Measurements from ENCODE around the gene RBBP5.
A peak's percentile ranks its signal among the peaks of the same experiment; 100 is the strongest.
"Not testable (repeated sequence)": the region's sequence is repeated elsewhere in the genome, so short reads cannot be mapped to it uniquely, and the experiment has no call there.

Gene RBBP5, protein sequence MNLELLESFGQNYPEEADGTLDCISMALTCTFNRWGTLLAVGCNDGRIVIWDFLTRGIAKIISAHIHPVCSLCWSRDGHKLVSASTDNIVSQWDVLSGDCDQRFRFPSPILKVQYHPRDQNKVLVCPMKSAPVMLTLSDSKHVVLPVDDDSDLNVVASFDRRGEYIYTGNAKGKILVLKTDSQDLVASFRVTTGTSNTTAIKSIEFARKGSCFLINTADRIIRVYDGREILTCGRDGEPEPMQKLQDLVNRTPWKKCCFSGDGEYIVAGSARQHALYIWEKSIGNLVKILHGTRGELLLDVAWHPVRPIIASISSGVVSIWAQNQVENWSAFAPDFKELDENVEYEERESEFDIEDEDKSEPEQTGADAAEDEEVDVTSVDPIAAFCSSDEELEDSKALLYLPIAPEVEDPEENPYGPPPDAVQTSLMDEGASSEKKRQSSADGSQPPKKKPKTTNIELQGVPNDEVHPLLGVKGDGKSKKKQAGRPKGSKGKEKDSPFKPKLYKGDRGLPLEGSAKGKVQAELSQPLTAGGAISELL

DNA sequence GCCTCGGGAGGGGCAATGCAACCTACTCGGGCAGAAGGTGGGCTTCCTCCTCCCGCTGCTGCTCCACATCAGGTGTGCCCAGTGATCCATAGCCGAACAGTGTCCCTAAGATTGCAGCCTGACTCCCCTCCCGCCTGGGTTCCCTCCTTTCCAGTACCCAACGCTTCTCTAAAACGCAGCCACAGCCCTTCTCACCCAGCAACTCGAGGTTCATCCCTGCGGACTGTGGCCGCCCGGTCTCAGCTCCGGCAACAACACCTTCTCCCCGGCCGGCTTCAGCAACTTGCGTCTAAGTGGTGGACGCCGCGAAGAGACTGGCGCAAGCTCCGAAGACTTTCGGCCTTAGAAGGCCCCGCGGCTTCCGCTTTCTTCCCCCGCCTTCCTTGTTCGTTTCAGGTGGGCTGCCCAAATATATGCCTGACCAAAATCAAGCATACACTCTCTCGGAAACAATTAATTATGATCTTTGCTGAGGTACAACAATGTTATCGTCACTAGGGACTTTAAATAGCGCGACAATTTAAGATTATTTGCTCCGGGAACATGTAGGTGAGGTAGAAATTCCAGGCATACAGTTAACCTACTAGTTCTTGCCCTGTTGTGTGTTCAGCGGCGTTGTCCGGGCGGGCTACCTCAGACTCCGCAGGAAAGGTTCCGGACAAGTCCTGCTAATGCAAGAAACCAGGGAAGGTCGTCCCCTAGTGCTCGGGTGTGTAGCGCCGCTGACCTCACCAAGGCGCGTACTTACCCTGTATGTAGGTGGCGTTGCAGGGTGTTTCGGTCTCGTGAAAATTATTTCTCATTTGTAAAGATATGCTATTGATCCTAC lies at the start of gene RBBP5:
TSS of gene RBBP5 (minus strand) at position 319 of the 829 bp plus-strand sequence. CDS start at position 214, 105 bp downstream.
- no peaks in the 10 kb centered on the region for H3K27me3 ChIP-seq (ENCODE audit: control insufficient read depth in 2 of 2, insufficient read depth in 2 of 2, low read length in 2 of 2)
- peaks cover 0 to 2% of the 10 kb centered on the region in 2 donors for H3K36me3 ChIP-seq (ENCODE audit: control insufficient read depth in 2 of 2, insufficient read depth in 2 of 2, low read length in 2 of 2)
- peak within 1 kb of the TSS; percentile 89 to 97 for H3K27ac ChIP-seq (ENCODE audit: low read depth in 2 of 2, low read length in 2 of 2)
- H3K4me1 ChIP-seq (ENCODE audit: control insufficient read depth in 2 of 2, insufficient read depth in 2 of 2, low read length in 2 of 2): peaks cover 12 to 14% of the 10 kb centered on the region in 2 donors
- peak within 1 kb of the TSS; percentile 84 to 100 for H3K4me3 ChIP-seq (ENCODE audit: low read length in 2 of 2)
- peak within 1 kb of the TSS; percentile 85 to 99 for H3K9ac ChIP-seq (ENCODE audit: low read depth in 1 of 2, low read length in 2 of 2)
- no peaks in the 10 kb centered on the region for H3K9me3 ChIP-seq (ENCODE audit: control insufficient read depth in 2 of 2, low read length in 2 of 2)

DNA sequence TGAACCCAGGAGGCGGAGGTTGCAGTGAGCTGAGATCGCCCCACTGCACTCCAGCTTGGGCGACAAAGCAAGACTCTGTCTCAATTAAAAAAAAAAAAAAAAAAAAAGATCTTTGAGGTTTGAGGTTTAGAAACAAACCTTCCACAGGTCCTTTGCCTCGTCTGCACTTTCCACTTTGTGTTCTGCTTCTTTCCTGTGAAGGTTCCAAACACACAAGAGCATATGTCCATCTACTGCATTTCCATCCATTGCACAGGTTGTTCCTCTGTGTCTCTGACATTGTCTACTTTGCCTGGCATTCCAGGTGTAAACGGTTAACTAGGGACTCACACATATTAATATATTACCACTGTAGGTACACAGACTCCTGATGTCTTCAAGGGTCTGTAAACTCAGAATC lies 49.6 kb upstream of the RBBP5 start:
- H3K36me3 ChIP-seq (ENCODE audit: control insufficient read depth in 2 of 2, insufficient read depth in 2 of 2, low read length in 2 of 2): peaks cover 4 to 15% of the 10 kb centered on the region in 2 donors

DNA sequence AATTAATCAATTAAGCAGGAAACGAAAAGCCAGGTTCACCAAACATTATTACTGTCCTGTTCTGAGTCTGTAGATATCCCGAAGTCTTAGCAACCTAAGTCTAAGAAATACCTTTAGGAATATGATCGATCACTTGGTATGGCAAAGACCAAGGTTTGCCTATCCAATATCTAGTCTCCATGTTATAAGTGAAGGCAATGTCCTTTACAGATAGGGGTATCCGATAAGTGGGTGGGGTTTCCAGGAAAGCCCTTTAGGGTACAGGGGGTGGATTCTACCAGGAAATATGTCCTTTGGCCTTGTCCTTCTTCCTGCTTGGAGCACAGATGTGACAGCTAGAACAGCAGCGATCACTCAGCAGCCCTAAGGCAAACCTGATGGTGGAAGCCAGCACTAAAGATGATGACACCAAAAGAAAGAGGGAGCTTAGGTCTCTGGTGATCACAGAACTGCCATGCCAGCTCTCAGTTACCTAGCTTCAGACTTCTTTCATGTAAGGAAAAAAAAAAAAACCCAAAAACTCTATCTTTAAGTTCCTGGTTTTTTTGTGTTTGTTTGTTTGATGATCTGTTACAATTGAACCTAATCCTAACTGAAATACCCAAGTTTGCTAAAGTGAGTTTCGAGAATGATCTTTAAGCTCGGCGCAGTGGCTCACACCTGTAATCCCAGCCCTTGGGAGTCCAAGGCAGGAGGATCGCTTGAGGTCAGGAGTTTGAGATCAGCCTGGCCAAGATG lies 48.9 kb upstream of the RBBP5 start:
- Histone ChIP-seq H3K27ac (ENCODE audit: low read depth in 2 of 2, low read length in 2 of 2) (no peak overlapping the region), H3K4me1 (ENCODE audit: control insufficient read depth in 2 of 2, insufficient read depth in 2 of 2, low read length in 2 of 2) (no peaks in the 10 kb centered on the region), H3K9ac (ENCODE audit: low read depth in 1 of 2, low read length in 2 of 2) (no peak overlapping the region), H3K4me3 (ENCODE audit: low read length in 2 of 2) (no peak overlapping the region), H3K9me3 (ENCODE audit: control insufficient read depth in 2 of 2, low read length in 2 of 2) (no peaks in the 10 kb centered on the region), H3K27me3 (ENCODE audit: control insufficient read depth in 2 of 2, insufficient read depth in 2 of 2, low read length in 2 of 2) (no peaks in the 10 kb centered on the region), H3K36me3 (ENCODE audit: control insufficient read depth in 2 of 2, insufficient read depth in 2 of 2, low read length in 2 of 2) (peaks cover 4 to 15% of the 10 kb centered on the region in 2 donors)

More for the DNA sequence above, 49.6 kb upstream of the RBBP5 start:
- Histone ChIP-seq H3K27ac (ENCODE audit: low read depth in 2 of 2, low read length in 2 of 2) (no peak overlapping the region), H3K27me3 (ENCODE audit: control insufficient read depth in 2 of 2, insufficient read depth in 2 of 2, low read length in 2 of 2) (no peaks in the 10 kb centered on the region), H3K9ac (ENCODE audit: low read depth in 1 of 2, low read length in 2 of 2) (no peak overlapping the region), H3K4me1 (ENCODE audit: control insufficient read depth in 2 of 2, insufficient read depth in 2 of 2, low read length in 2 of 2) (no peaks in the 10 kb centered on the region), H3K4me3 (ENCODE audit: low read length in 2 of 2) (no peak overlapping the region), H3K9me3 (ENCODE audit: control insufficient read depth in 2 of 2, low read length in 2 of 2) (no peaks in the 10 kb centered on the region)

DNA sequence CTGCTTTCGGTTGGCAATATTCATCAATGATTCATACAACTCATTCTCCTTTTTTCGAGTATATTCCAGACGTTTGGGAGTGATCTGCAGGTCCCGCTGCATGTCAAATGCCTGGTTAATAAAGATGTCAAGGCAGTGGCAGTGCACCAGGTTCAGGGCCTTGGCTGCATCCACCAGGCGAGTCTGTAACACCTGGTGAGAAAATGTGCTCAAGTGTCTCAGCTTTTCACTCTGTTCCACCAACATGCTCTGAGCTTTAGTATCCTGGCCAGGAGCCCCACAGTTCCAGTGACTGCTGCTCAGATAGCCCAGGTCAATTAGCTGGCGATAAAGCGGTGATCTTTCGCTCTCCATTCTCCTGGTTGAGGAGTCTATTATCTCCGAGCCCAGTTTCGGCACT lies 47.5 kb upstream of the RBBP5 start:
- Histone ChIP-seq H3K9me3 (ENCODE audit: control insufficient read depth in 2 of 2, low read length in 2 of 2) (no peaks in the 10 kb centered on the region), H3K36me3 (ENCODE audit: control insufficient read depth in 2 of 2, insufficient read depth in 2 of 2, low read length in 2 of 2) (peaks cover 4 to 15% of the 10 kb centered on the region in 2 donors), H3K27ac (ENCODE audit: low read depth in 2 of 2, low read length in 2 of 2) (no peak overlapping the region), H3K4me3 (ENCODE audit: low read length in 2 of 2) (no peak overlapping the region), H3K4me1 (ENCODE audit: control insufficient read depth in 2 of 2, insufficient read depth in 2 of 2, low read length in 2 of 2) (no peaks in the 10 kb centered on the region), H3K27me3 (ENCODE audit: control insufficient read depth in 2 of 2, insufficient read depth in 2 of 2, low read length in 2 of 2) (no peaks in the 10 kb centered on the region), H3K9ac (ENCODE audit: low read depth in 1 of 2, low read length in 2 of 2) (no peak overlapping the region)

DNA sequence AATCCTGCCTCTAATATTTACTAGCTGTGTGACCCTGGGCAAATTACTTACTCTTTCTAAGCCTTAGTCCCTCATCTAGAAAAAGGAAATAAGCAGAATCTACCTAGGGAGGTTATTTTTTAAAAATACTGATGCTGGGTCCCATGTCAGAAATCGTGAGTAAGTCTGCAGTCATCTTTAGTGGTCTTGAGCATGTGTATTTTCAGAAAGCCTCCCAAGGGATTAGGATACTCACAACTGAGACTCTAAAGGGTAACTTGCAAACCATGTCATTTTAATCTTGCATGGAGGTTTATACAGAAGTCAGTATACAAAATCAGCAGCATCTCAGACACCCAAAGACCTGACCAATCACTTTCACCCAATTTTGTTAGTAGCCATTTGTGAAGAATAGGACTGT lies 46.5 kb upstream of the RBBP5 start:
- H3K4me3 ChIP-seq (ENCODE audit: low read length in 2 of 2): no peak overlapping the region
- H3K27me3 ChIP-seq (ENCODE audit: control insufficient read depth in 2 of 2, insufficient read depth in 2 of 2, low read length in 2 of 2): no peaks in the 10 kb centered on the region
- H3K27ac ChIP-seq (ENCODE audit: low read depth in 2 of 2, low read length in 2 of 2): no peak overlapping the region
- H3K4me1 ChIP-seq (ENCODE audit: control insufficient read depth in 2 of 2, insufficient read depth in 2 of 2, low read length in 2 of 2): no peaks in the 10 kb centered on the region
- no peaks in the 10 kb centered on the region for H3K9me3 ChIP-seq (ENCODE audit: control insufficient read depth in 2 of 2, low read length in 2 of 2)
- H3K9ac ChIP-seq (ENCODE audit: low read depth in 1 of 2, low read length in 2 of 2): no peak overlapping the region
- H3K36me3 ChIP-seq (ENCODE audit: control insufficient read depth in 2 of 2, insufficient read depth in 2 of 2, low read length in 2 of 2): peaks cover 11 to 20% of the 10 kb centered on the region in 2 donors

DNA sequence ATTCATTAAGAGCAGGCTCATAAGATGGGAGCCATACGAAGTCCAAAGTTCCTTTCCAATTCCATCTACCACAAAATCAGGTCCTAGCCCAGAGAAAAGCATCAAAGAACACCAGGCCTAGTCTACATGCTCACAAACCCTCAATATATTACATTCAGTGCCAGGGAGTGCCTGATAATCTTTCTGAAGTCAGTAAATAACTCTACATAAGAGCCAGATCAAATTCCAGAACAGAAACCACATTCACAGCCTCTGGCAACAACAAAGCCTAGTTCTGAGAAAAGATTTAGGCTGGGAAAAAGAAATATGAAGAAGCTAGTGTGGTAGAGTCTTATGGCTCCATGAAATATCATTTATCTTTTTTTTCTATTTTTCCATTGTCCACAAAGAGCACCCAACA lies 40.5 kb upstream of the RBBP5 start:
- Histone ChIP-seq H3K9ac (ENCODE audit: low read depth in 1 of 2, low read length in 2 of 2) (no peak overlapping the region), H3K4me1 (ENCODE audit: control insufficient read depth in 2 of 2, insufficient read depth in 2 of 2, low read length in 2 of 2) (no peaks in the 10 kb centered on the region), H3K36me3 (ENCODE audit: control insufficient read depth in 2 of 2, insufficient read depth in 2 of 2, low read length in 2 of 2) (peaks cover 42 to 51% of the 10 kb centered on the region in 2 donors), H3K27ac (ENCODE audit: low read depth in 2 of 2, low read length in 2 of 2) (no peak overlapping the region), H3K9me3 (ENCODE audit: control insufficient read depth in 2 of 2, low read length in 2 of 2) (no peaks in the 10 kb centered on the region), H3K4me3 (ENCODE audit: low read length in 2 of 2) (no peak overlapping the region), H3K27me3 (ENCODE audit: control insufficient read depth in 2 of 2, insufficient read depth in 2 of 2, low read length in 2 of 2) (no peaks in the 10 kb centered on the region)

DNA sequence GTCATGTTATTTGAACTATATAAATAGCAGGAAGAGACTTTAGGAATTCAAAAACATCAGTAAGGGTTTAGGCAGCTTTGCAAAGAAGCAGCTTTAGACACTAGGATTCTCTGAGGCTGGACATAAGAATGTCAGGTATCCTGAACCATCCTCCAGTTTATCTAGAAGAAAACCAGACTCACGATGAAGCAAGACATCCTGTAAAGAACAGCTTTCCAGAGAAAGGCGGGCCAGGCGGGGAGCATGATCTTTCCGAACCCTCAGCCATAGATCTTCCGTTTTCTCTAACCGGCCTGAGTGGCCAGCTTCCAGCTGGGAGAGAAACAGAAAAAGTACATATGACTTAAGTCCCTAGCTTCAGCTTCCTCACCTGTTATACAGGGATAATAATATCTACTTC lies 39.3 kb upstream of the RBBP5 start:
- Histone ChIP-seq H3K36me3 (ENCODE audit: control insufficient read depth in 2 of 2, insufficient read depth in 2 of 2, low read length in 2 of 2) (peaks cover 52 to 62% of the 10 kb centered on the region in 2 donors), H3K4me3 (ENCODE audit: low read length in 2 of 2) (no peak overlapping the region), H3K9me3 (ENCODE audit: control insufficient read depth in 2 of 2, low read length in 2 of 2) (peaks cover 0 to 3% of the 10 kb centered on the region in 2 donors), H3K4me1 (ENCODE audit: control insufficient read depth in 2 of 2, insufficient read depth in 2 of 2, low read length in 2 of 2) (no peaks in the 10 kb centered on the region), H3K27me3 (ENCODE audit: control insufficient read depth in 2 of 2, insufficient read depth in 2 of 2, low read length in 2 of 2) (no peaks in the 10 kb centered on the region), H3K9ac (ENCODE audit: low read depth in 1 of 2, low read length in 2 of 2) (no peak overlapping the region), H3K27ac (ENCODE audit: low read depth in 2 of 2, low read length in 2 of 2) (no peak overlapping the region)

DNA sequence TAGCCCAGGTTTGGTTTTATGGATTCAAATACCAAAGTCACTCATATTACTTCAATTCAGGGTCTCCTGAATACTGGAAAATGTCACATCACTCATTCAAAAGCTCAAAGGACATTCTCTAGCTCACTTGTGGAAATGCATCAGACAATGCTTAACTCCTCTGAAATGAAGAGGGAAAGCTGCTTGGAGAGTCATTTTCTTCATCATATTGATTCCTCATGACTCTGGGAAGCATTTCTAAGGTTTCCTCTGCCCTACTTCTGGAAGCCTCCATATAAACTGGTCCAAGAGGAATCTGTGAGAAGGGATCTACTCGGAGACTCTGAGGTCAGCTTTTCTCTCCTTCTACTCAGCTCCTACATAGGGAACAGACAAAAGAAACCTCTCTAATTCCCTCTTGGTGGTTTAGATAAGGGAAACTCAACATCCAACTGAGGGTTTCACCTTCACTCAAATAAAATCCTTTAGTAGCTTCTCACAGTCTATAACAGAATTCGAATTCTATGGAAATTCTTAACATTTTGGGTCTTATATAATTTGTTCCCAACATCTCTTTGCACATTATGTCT lies 36.4 kb upstream of the RBBP5 start:
- Histone ChIP-seq H3K27ac (ENCODE audit: low read depth in 2 of 2, low read length in 2 of 2) (no peak overlapping the region), H3K36me3 (ENCODE audit: control insufficient read depth in 2 of 2, insufficient read depth in 2 of 2, low read length in 2 of 2) (peaks cover 53 to 62% of the 10 kb centered on the region in 2 donors), H3K4me1 (ENCODE audit: control insufficient read depth in 2 of 2, insufficient read depth in 2 of 2, low read length in 2 of 2) (no peaks in the 10 kb centered on the region), H3K4me3 (ENCODE audit: low read length in 2 of 2) (no peak overlapping the region), H3K9me3 (ENCODE audit: control insufficient read depth in 2 of 2, low read length in 2 of 2) (peaks cover 0 to 3% of the 10 kb centered on the region in 2 donors), H3K27me3 (ENCODE audit: control insufficient read depth in 2 of 2, insufficient read depth in 2 of 2, low read length in 2 of 2) (no peaks in the 10 kb centered on the region), H3K9ac (ENCODE audit: low read depth in 1 of 2, low read length in 2 of 2) (no peak overlapping the region)

DNA sequence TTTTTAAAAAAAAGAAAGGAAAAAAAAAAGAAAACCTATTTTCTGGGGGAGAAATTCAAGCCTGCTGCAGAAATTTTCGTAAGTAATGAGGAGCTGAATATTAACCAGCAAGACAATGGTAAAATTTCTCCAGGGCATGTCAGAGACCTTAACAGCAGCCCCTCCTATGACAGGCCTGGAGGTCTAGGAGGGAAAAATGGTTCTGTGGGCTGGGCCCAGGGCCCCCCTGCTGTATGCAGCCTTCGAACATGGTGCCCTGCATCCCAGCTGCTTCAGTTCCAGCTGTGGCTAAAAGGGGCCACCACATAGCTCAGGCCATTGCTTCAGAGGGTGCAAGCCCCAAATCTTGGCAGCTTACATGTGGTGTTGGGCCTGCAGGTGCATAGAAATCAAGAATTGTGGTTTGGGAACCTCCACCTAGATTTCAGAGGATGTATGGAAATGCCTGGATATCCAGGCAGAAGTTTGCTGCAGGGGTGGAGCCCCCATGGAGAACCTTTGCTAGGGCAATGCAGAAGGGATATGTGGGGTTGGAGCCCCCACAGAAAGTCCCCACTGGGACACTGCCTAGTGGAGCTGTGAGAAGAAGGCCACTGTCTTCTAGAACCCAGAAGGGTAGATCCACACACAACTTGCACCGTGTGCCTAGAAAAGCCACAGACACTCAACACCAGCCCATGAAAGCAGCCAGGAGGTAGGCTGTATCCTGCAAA lies 34.0 kb upstream of the RBBP5 start:
- not testable (repeated sequence) for H3K9me3 ChIP-seq (ENCODE audit: control insufficient read depth in 2 of 2, low read length in 2 of 2); H3K4me1 ChIP-seq (ENCODE audit: control insufficient read depth in 2 of 2, insufficient read depth in 2 of 2, low read length in 2 of 2); H3K27me3 ChIP-seq (ENCODE audit: control insufficient read depth in 2 of 2, insufficient read depth in 2 of 2, low read length in 2 of 2); H3K9ac ChIP-seq (ENCODE audit: low read depth in 1 of 2, low read length in 2 of 2); H3K4me3 ChIP-seq (ENCODE audit: low read length in 2 of 2); H3K27ac ChIP-seq (ENCODE audit: low read depth in 2 of 2, low read length in 2 of 2)
- H3K36me3 ChIP-seq (ENCODE audit: control insufficient read depth in 2 of 2, insufficient read depth in 2 of 2, low read length in 2 of 2): peaks cover 41 to 46% of the 10 kb centered on the region in 2 donors

All from mucosa of rectum (tissue), 2 donors.